Adrenal gland (tissue), 5 donors: ENCODE results near the gene TMEM62.

Experiments used
- CTCF ChIP-seq, 6 experiments: fragments of 450-650 bp in 4 of 6; fragments of 200-600 bp in 2 of 6; sonication (generic) in 1 of 6; IDR thresholded peaks; 1 replicate in 5 of 6; 2 replicates in 1 of 6; pipeline versions ENCODE4 v1.5.1 to v1.8.0; 2016 to 2021; ENCODE audit warnings: antibody characterized with exemption in 6 of 6, mild to moderate bottlenecking in 2 of 6, moderate library complexity in 1 of 6
- POLR2A ChIP-seq, 2 donors: fragments of 450-650 bp; IDR thresholded peaks; one replicate each; pipeline ENCODE4 v1.6.1; 2017; ENCODE audit warnings: antibody characterized with exemption in 2 of 2, mild to moderate bottlenecking in 2 of 2, moderate library complexity in 1 of 2
- donor health status: DM: no; HTN: no; CAD: no.

DNA sequence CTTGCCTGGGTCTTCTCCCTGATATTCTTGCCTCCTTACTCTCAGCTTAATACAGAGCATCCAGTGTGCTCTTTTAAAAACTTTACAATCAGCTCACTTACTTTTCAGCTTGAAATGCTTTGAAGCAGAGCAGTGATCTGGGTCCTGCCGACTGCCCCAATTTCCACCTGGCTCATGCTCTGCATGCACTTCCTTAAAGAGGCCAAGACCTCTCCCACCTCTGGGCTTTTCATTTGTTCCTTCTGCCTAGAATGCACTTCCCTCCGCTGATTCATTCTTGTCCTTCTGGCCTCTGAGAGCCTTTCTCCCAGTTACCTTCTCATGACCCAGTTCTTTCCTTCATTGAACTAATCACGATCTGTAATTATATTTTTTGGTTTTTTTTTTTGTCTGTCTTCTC lies 49.9 kb downstream of the TMEM62 start:
- TF ChIP-seq CTCF (IDR thresholded peaks at IDR 0.05): no peak
- TF ChIP-seq POLR2A (IDR thresholded peaks at IDR 0.05): no peak
